ENCODE results near the gene SLC25A19. TPM values are rescaled to one million over a fixed set of nuclear protein-coding genes. Genes with fewer than 3 reads are reported as not detected.
A peak's percentile ranks its signal among the peaks of the same experiment; 100 is the strongest.

Gene SLC25A19
- total and polyA plus RNA-seq, 9 of the 15 experiments (the other 6 are each of a cell fraction or from before 2014, with no cell fraction given), result 33.4 to 76.6 (median 55.3) TPM

DNA sequence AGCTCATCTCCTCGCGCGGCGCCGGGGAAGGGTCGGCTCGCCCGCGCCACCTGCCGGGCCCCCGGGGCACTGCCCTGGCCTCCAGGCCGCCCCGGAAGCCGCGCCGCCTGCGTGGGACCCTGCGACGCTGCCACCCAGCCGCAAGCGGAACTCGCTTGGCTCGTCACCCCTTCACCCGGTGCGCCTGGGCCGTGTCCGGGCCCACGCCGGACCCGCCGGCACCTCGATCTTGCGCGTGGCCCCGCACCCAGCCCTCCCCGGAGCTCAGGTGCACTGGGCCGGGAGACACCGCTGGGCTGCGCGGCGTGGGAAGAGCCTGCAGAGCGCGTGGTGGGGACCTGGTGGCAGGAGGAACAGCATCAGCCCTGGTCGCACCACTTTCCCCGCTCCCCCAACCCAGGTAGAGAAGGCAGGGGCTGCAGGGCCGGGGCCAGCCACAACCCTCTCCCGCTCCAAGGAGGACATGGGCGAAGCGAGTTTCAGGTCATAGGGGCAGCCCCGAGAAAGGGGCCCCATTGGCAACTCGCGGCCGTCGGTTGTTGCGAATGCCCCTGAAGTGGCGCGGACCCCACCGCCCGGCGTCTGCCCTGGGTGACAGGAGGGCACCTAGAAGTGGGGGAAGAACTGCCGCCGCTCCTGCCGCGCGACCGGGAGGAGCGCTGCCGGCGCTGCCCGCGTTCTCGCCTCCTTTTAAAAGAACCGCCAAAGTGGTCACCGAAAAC, 17.8 kb downstream of the SLC25A19 start (continued):
- TF ChIP-seq ZNF134 (CRISPR knock-in tag; conservative IDR thresholded peaks at IDR 0.05), result no peak
- TF ChIP-seq ZNF253 (CRISPR knock-in tag; conservative IDR thresholded peaks at IDR 0.05), result no peak
- 0 out of 3 replicates have a peak, but pooled peaks of 1 of the 2 experiments have one; percentile 7 for TF ChIP-seq CBX3 (IDR thresholded peaks at IDR 0.05; ENCODE audit: borderline replicate concordance in 1 of 2, low read length in 2 of 2)
- TF ChIP-seq GATAD2A (IDR thresholded peaks at IDR 0.05), result no peak
- TF ChIP-seq SP1 (CRISPR knock-in tag; IDR thresholded peaks at IDR 0.05), result 0 out of 2 replicates have a peak, but pooled peaks have one; percentile 30
- no peak for TF ChIP-seq SMAD1 (IDR thresholded peaks at IDR 0.05; ENCODE audit: low read depth, low read length, partially characterized antibody)
- TF ChIP-seq UBTF (IDR thresholded peaks at IDR 0.05; ENCODE audit: borderline replicate concordance in 1 of 2, low read depth in 2 of 2, low read length in 2 of 2), result no peak; a peak in 1 of 4 replicates
- TF ChIP-seq NFE2L1 (tag; IDR thresholded peaks at IDR 0.05; ENCODE audit: borderline replicate concordance, low read depth), result no peak
- peak; percentile 94 for TF ChIP-seq HMGXB4 (CRISPR knock-in tag; IDR thresholded peaks at IDR 0.05)
- TF ChIP-seq FUS (optimal IDR thresholded peaks at IDR 0.05; ENCODE audit: low read depth, low read length), result peak; percentile 65
- TF ChIP-seq ZEB2 (IDR thresholded peaks at IDR 0.05), result no peak
- peak; percentile 78; the same call in 1 of the 2 replicates for TF ChIP-seq ELF2 (CRISPR knock-in tag; IDR thresholded peaks at IDR 0.05)
- peak in 2 of 3 experiments; percentile 67 to 77 for TF ChIP-seq YY1 (IDR thresholded peaks at IDR 0.05; ENCODE audit: borderline replicate concordance in 1 of 3, control insufficient read depth in 1 of 3, extremely low read depth in 1 of 3, insufficient read depth in 3 of 3, insufficient read length in 1 of 3, insufficient replicate concordance in 2 of 3, low read depth in 1 of 3, low read length in 2 of 3)
- no peak for TF ChIP-seq RFX5 (IDR thresholded peaks at IDR 0.05; ENCODE audit: low read depth, low read length)
- TF ChIP-seq NR3C1 (CRISPR knock-in tag; IDR thresholded peaks at IDR 0.05), result peak; percentile 26; the same call in 1 of the 2 replicates
- TF ChIP-seq FOXM1 (IDR thresholded peaks at IDR 0.05; ENCODE audit: low read depth), result no peak
- peak; percentile 44; the same call in 1 of the 2 replicates for TF ChIP-seq FOXM1 (CRISPR knock-in tag; IDR thresholded peaks at IDR 0.05; ENCODE audit: low read depth)
- TF ChIP-seq MECOM (CRISPR knock-in tag; IDR thresholded peaks at IDR 0.05), result no peak
- no peak for TF ChIP-seq HDGF (IDR thresholded peaks at IDR 0.05)
- no peak for TF ChIP-seq DDX20 (tag; IDR thresholded peaks at IDR 0.05; ENCODE audit: low read depth)
- no peak for TF ChIP-seq PPARD (CRISPR knock-in tag; IDR thresholded peaks at IDR 0.05)
- peak; percentile 72; the same call in 1 of the 2 replicates for TF ChIP-seq NKRF (IDR thresholded peaks at IDR 0.05; ENCODE audit: borderline replicate concordance)
- no peak for TF ChIP-seq MAFG (tag; conservative IDR thresholded peaks at IDR 0.05)
